ENCODE data around the gene PSME3IP1.

The PSME3IP1 gene

DNA sequence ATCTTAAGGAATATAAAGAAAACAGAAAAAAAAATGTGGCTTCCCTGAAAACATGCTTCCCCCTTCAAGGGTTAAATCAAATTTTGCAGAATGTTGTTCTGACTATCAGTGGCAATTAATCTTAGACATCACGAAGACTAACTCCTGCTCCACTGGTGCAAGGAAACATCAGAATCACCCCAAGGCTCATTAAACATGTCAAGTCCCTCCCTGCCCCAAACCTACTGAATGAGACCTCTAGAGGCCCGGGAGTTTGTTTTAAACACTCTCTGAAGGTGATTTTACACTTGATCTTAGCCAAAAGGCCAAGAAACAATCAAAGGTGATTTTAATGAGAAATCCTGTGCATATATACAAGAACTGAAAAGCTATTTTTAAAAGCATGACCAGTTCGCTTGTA lies 18.3 kb downstream of the PSME3IP1 start:
- TF ChIP-seq FOXP2 (optimal IDR thresholded peaks at IDR 0.05; ENCODE audit: borderline replicate concordance, extremely low read depth, extremely low read length, insufficient read depth) (no peak), TAF1 (IDR thresholded peaks at IDR 0.05; ENCODE audit: borderline replicate concordance, insufficient read depth, low read length) (no peak), POLR2AphosphoS5 (IDR thresholded peaks at IDR 0.05; ENCODE audit: low read depth, low read length) (no peak), SIN3A (IDR thresholded peaks at IDR 0.05; ENCODE audit: borderline replicate concordance, insufficient read depth, low read length) (no peak)
- TF ChIP-seq, protein P1, sequence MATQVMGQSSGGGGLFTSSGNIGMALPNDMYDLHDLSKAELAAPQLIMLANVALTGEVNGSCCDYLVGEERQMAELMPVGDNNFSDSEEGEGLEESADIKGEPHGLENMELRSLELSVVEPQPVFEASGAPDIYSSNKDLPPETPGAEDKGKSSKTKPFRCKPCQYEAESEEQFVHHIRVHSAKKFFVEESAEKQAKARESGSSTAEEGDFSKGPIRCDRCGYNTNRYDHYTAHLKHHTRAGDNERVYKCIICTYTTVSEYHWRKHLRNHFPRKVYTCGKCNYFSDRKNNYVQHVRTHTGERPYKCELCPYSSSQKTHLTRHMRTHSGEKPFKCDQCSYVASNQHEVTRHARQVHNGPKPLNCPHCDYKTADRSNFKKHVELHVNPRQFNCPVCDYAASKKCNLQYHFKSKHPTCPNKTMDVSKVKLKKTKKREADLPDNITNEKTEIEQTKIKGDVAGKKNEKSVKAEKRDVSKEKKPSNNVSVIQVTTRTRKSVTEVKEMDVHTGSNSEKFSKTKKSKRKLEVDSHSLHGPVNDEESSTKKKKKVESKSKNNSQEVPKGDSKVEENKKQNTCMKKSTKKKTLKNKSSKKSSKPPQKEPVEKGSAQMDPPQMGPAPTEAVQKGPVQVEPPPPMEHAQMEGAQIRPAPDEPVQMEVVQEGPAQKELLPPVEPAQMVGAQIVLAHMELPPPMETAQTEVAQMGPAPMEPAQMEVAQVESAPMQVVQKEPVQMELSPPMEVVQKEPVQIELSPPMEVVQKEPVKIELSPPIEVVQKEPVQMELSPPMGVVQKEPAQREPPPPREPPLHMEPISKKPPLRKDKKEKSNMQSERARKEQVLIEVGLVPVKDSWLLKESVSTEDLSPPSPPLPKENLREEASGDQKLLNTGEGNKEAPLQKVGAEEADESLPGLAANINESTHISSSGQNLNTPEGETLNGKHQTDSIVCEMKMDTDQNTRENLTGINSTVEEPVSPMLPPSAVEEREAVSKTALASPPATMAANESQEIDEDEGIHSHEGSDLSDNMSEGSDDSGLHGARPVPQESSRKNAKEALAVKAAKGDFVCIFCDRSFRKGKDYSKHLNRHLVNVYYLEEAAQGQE (IDR thresholded peaks at IDR 0.05; ENCODE audit: insufficient read depth in 1 of 2, low read depth in 2 of 2, low read length in 2 of 2) = no peak

DNA sequence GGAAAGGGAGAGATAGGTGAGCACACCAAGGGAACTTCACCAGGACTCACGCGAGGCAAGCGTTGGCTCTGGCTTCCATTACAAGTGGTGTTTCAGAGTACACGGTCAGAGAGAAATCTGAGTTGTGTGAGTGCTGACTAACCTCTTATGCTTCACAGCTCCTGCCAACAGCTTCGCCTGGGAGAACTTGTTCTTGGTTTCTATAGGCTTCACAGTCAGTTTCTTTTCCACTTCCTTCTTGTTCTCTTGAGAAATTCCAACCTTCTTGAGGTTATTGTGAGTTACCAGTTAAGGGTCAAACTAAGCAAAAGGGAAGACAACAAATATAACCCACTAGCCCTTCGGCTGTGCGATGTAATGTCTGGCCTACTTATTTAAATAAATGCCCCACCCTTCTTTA lies 18.9 kb downstream of the PSME3IP1 start:
- TF ChIP-seq SIN3A (IDR thresholded peaks at IDR 0.05; ENCODE audit: borderline replicate concordance, insufficient read depth, low read length) = no peak
- TF ChIP-seq, protein P1 (IDR thresholded peaks at IDR 0.05; ENCODE audit: insufficient read depth in 1 of 2, low read depth in 2 of 2, low read length in 2 of 2) = no peak
- no peak for TF ChIP-seq POLR2AphosphoS5 (IDR thresholded peaks at IDR 0.05; ENCODE audit: low read depth, low read length)
- TF ChIP-seq TAF1 (IDR thresholded peaks at IDR 0.05; ENCODE audit: borderline replicate concordance, insufficient read depth, low read length) = no peak
- no peak for TF ChIP-seq FOXP2 (optimal IDR thresholded peaks at IDR 0.05; ENCODE audit: borderline replicate concordance, extremely low read depth, extremely low read length, insufficient read depth)

DNA sequence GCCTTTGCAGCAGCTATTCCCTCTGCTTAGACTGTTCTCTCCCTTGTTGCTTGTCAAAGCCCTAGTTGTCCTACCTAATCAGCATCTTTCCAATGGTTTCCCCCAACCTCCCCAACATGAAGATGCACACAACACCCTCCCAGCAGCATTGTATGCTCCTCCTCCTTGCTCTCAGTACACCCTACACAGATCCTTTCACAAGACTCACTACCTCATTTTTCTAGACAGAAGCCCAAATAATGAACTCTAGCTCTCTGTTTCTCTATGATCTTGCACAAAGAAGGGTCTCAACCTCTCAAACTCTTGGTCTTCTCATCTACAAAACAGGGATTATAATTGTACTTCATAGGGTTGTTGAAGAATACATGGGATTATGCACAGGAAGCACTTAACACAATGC lies 19.4 kb downstream of the PSME3IP1 start:
- TF ChIP-seq TAF1 (IDR thresholded peaks at IDR 0.05; ENCODE audit: borderline replicate concordance, insufficient read depth, low read length) (no peak), FOXP2 (optimal IDR thresholded peaks at IDR 0.05; ENCODE audit: borderline replicate concordance, extremely low read depth, extremely low read length, insufficient read depth) (no peak), SIN3A (IDR thresholded peaks at IDR 0.05; ENCODE audit: borderline replicate concordance, insufficient read depth, low read length) (no peak), POLR2AphosphoS5 (IDR thresholded peaks at IDR 0.05; ENCODE audit: low read depth, low read length) (no peak)
- TF ChIP-seq, protein P1 (IDR thresholded peaks at IDR 0.05; ENCODE audit: insufficient read depth in 1 of 2, low read depth in 2 of 2, low read length in 2 of 2) = no peak

DNA sequence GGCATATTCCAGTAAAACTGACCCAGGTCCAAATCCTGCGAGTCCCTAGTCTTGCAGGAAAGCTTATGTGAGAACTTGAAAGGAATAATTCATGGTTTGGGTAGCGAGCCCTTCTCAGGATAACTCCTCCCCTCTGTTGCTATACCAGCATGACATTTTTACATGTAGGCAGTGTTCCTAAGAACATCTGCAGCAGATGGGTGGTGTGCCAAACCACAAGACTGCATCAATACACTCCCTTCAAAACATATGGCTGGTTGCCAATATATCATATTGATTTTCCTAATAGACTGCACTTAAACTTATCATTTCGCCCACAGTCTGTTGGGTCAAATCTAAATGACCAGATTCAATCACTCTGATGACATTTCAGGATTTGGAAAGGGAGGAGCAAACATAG lies 19.9 kb downstream of the PSME3IP1 start:
- TF ChIP-seq, protein P1 (IDR thresholded peaks at IDR 0.05; ENCODE audit: insufficient read depth in 1 of 2, low read depth in 2 of 2, low read length in 2 of 2) = no peak
- TF ChIP-seq TAF1 (IDR thresholded peaks at IDR 0.05; ENCODE audit: borderline replicate concordance, insufficient read depth, low read length) (no peak), FOXP2 (optimal IDR thresholded peaks at IDR 0.05; ENCODE audit: borderline replicate concordance, extremely low read depth, extremely low read length, insufficient read depth) (no peak), SIN3A (IDR thresholded peaks at IDR 0.05; ENCODE audit: borderline replicate concordance, insufficient read depth, low read length) (no peak), POLR2AphosphoS5 (IDR thresholded peaks at IDR 0.05; ENCODE audit: low read depth, low read length) (no peak)

DNA sequence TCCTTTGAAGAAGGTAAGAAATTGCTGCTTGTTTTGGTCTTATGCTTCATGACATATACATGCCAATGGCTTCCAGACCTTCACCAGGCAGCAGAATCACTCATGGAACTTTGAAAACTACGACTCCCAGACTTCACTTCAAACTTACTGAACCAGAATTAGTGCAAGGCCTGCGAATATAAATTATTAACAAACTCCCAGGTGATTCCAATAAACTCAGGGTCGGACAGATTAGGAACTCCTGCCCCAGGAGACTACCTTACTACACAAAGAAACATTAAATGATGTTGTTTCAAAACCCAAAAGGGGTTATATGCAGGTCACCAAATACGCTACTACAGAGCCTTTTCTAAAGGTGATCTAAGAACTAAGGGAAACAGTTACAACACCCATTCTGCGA lies 20.4 kb downstream of the PSME3IP1 start:
- TF ChIP-seq POLR2AphosphoS5 (IDR thresholded peaks at IDR 0.05; ENCODE audit: low read depth, low read length) (no peak), TAF1 (IDR thresholded peaks at IDR 0.05; ENCODE audit: borderline replicate concordance, insufficient read depth, low read length) (no peak), FOXP2 (optimal IDR thresholded peaks at IDR 0.05; ENCODE audit: borderline replicate concordance, extremely low read depth, extremely low read length, insufficient read depth) (no peak), SIN3A (IDR thresholded peaks at IDR 0.05; ENCODE audit: borderline replicate concordance, insufficient read depth, low read length) (no peak)
- TF ChIP-seq, protein P1 (IDR thresholded peaks at IDR 0.05; ENCODE audit: insufficient read depth in 1 of 2, low read depth in 2 of 2, low read length in 2 of 2) = no peak

Measured in PFSK-1 (cell line).